ENCODE data around the gene ST3GAL3. TPM values are rescaled to one million over a fixed set of nuclear protein-coding genes. Genes with fewer than 3 reads are reported as not detected.

The ST3GAL3 gene
- total RNA-seq, 1 experiment from 2014 or later, result 26.8 TPM

DNA sequence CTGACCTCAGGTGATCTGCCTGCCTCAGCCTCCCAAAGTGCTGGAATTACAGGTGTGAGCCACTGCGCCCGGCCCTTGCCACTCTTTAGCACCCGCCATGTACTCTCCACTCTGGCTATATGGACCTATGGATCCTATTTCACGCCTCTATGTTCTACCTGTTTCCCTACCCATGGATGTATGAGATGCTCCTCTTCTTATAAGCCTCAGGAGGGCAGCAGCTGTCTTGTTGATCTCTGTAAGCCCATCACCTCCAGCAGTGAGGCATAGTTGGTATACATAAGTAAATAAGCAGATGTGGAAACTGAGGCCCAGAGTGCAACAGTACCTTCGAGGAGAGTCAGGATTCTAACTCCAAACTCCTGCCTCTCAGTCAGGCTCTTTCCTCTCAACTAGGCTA lies 201.5 kb downstream of the ST3GAL3 start:
- Histone ChIP-seq H3K9me3 (ENCODE audit: low read depth, low read length, poor library complexity, severe bottlenecking) (no peaks in the 10 kb centered on the region), H3K4me1 (ENCODE audit: insufficient read depth, low read length, poor library complexity, severe bottlenecking) (peaks cover 22% of the 10 kb centered on the region), H3K4me3 (ENCODE audit: low read depth, low read length, poor library complexity, severe bottlenecking) (no peak overlapping the region), H3K27me3 (replicated peaks; ENCODE audit: insufficient read depth, low read depth, low read length, poor library complexity) (no peaks in the 10 kb centered on the region), H3K27ac (ENCODE audit: low read depth, low read length, poor library complexity, severe bottlenecking) (no peak overlapping the region), H3K36me3 (ENCODE audit: insufficient read depth, low read length, poor library complexity, severe bottlenecking) (no peaks in the 10 kb centered on the region)
- intact Hi-C loops (cut with micrococcal nuclease; ENCODE audit: unreplicated experiment), result no loop called here
- TF ChIP-seq, protein P1, sequence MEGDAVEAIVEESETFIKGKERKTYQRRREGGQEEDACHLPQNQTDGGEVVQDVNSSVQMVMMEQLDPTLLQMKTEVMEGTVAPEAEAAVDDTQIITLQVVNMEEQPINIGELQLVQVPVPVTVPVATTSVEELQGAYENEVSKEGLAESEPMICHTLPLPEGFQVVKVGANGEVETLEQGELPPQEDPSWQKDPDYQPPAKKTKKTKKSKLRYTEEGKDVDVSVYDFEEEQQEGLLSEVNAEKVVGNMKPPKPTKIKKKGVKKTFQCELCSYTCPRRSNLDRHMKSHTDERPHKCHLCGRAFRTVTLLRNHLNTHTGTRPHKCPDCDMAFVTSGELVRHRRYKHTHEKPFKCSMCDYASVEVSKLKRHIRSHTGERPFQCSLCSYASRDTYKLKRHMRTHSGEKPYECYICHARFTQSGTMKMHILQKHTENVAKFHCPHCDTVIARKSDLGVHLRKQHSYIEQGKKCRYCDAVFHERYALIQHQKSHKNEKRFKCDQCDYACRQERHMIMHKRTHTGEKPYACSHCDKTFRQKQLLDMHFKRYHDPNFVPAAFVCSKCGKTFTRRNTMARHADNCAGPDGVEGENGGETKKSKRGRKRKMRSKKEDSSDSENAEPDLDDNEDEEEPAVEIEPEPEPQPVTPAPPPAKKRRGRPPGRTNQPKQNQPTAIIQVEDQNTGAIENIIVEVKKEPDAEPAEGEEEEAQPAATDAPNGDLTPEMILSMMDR (conservative IDR thresholded peaks at IDR 0.05; ENCODE audit: low read depth, low read length), result no peak
- TF ChIP-seq EZH2 (IDR thresholded peaks at IDR 0.05; ENCODE audit: borderline replicate concordance, low read depth, low read length, poor library complexity, severe bottlenecking), result no peak
- POLR2A ChIA-PET (ENCODE audit: low non-redundant PET), result no interaction called here
- no peak for DNase-seq (ENCODE audit: low spot score)
- no TSS peak for BruUV-seq (replicated peaks)
- CTCF ChIA-PET, result no interaction called here

DNA sequence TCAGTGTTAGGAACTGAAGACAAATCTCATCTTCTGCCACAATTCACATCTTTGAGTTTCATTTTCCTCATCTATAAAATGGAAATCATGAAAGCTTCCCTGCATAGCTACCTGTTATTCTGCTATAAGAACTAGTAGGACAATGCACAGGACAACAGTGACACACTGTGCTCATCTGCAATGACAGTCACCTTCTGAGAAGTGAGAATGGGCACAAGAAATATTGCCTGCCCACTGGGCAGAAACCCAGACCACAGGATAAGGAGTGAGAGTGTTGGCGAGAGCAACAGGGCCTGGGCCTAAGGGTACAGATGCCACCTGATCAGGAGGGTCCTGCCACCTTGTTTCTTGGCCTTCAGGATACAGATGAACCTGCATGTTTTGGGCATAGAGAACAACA lies 203.0 kb downstream of the ST3GAL3 start:
- no peak overlapping the region for H3K27ac ChIP-seq (ENCODE audit: low read depth, low read length, poor library complexity, severe bottlenecking)
- H3K27me3 ChIP-seq (replicated peaks; ENCODE audit: insufficient read depth, low read depth, low read length, poor library complexity), result no peaks in the 10 kb centered on the region
- no peaks in the 10 kb centered on the region for H3K36me3 ChIP-seq (ENCODE audit: insufficient read depth, low read length, poor library complexity, severe bottlenecking)
- intact Hi-C loops (cut with micrococcal nuclease; ENCODE audit: unreplicated experiment), result no loop called here
- ChIA-PET POLR2A (ENCODE audit: low non-redundant PET) (no interaction called here), CTCF (no interaction called here)
- DNase-seq (ENCODE audit: low spot score), result no peak
- no peaks in the 10 kb centered on the region for H3K9me3 ChIP-seq (ENCODE audit: low read depth, low read length, poor library complexity, severe bottlenecking)
- TF ChIP-seq, protein P1 (conservative IDR thresholded peaks at IDR 0.05; ENCODE audit: low read depth, low read length), result no peak
- TF ChIP-seq EZH2 (IDR thresholded peaks at IDR 0.05; ENCODE audit: borderline replicate concordance, low read depth, low read length, poor library complexity, severe bottlenecking), result no peak
- H3K4me3 ChIP-seq (ENCODE audit: low read depth, low read length, poor library complexity, severe bottlenecking), result no peak overlapping the region
- H3K4me1 ChIP-seq (ENCODE audit: insufficient read depth, low read length, poor library complexity, severe bottlenecking), result peaks cover 37% of the 10 kb centered on the region
- no TSS peak for BruUV-seq (replicated peaks)

DNA sequence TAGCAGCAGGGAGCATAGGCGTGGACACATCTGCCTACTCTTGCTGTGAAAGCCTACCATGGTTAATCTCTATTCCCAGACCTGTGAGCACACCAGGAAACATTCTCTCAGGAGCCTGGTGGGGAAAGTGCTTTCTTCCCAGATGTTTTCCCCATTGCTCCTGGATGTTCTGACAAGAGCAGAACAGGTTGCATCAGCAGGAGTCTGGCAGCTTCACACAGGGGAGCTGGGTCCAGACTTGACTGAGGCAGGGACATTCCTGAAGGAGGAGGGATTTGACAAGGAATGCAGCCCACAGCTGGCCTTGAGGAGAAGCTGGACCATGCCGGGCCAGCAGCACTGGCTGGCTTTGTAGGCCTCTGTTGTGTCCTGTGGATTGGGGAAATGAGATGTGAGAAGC lies 205.3 kb downstream of the ST3GAL3 start:
- peak overlapping the region; percentile 90 for H3K27ac ChIP-seq (ENCODE audit: low read depth, low read length, poor library complexity, severe bottlenecking)
- H3K4me1 ChIP-seq (ENCODE audit: insufficient read depth, low read length, poor library complexity, severe bottlenecking), result peaks cover 39% of the 10 kb centered on the region
- intact Hi-C loops (cut with micrococcal nuclease; ENCODE audit: unreplicated experiment), result no loop called here
- no peaks in the 10 kb centered on the region for H3K27me3 ChIP-seq (replicated peaks; ENCODE audit: insufficient read depth, low read depth, low read length, poor library complexity)
- ChIA-PET CTCF (interaction anchor here (1.3 kb wide), 1 partner anchor 149 kb away, joined by 5 read pairs; no protein-coding TSS in a partner anchor), POLR2A (ENCODE audit: low non-redundant PET) (no interaction called here)
- no peak overlapping the region for H3K4me3 ChIP-seq (ENCODE audit: low read depth, low read length, poor library complexity, severe bottlenecking)
- no peaks in the 10 kb centered on the region for H3K9me3 ChIP-seq (ENCODE audit: low read depth, low read length, poor library complexity, severe bottlenecking)
- no peaks in the 10 kb centered on the region for H3K36me3 ChIP-seq (ENCODE audit: insufficient read depth, low read length, poor library complexity, severe bottlenecking)
- TF ChIP-seq EZH2 (IDR thresholded peaks at IDR 0.05; ENCODE audit: borderline replicate concordance, low read depth, low read length, poor library complexity, severe bottlenecking), result no peak
- TF ChIP-seq, protein P1 (conservative IDR thresholded peaks at IDR 0.05; ENCODE audit: low read depth, low read length), result no peak
- no TSS peak for BruUV-seq (replicated peaks)
- no peak for DNase-seq (ENCODE audit: low spot score)

Data from A673 (cell line).